Mesenchymal stem cell (in vitro differentiated cells and primary cell): ENCODE measurements around the gene KCNH6.

Source experiments
- DNase-seq: peaks from one replicate; pipeline ENCODE4 v3.0.0-alpha.2; 2013
- H2AFZ ChIP-seq: one replicate; pipeline ENCODE4 v1.6.1; 2013; ENCODE audit warnings: low read depth, mild to moderate bottlenecking, control low read depth, inconsistent platforms, low read length, moderate library complexity
- H2AK5ac ChIP-seq: 2 replicates; pipeline ENCODE4 v1.6.1; 2013; ENCODE audit warnings: low read length, moderate library complexity, mild to moderate bottlenecking, inconsistent platforms; ENCODE audit not compliant: severe bottlenecking
- H2BK120ac ChIP-seq: one replicate; pipeline ENCODE4 v1.6.1; 2013; ENCODE audit warnings: low read depth, mild to moderate bottlenecking, inconsistent platforms, low read length, moderate library complexity
- H2BK12ac ChIP-seq, 2 experiments: one replicate each; pipeline ENCODE4 v1.6.1; 2013; ENCODE audit warnings: inconsistent platforms in 2 of 2, low read length in 2 of 2, mild to moderate bottlenecking in 2 of 2, moderate library complexity in 2 of 2, control low read depth in 1 of 2
- H2BK15ac ChIP-seq: one replicate; pipeline ENCODE4 v1.6.1; 2013; ENCODE audit warnings: mild to moderate bottlenecking, low read depth, inconsistent platforms; ENCODE audit not compliant: poor library complexity, severe bottlenecking
- H2BK5ac ChIP-seq: 2 replicates; pipeline ENCODE4 v1.6.1; 2013; ENCODE audit warnings: low read depth, mild to moderate bottlenecking, low read length, control low read depth, inconsistent platforms; ENCODE audit not compliant: poor library complexity, severe bottlenecking
- H3K14ac ChIP-seq, 2 experiments: one replicate each; pipeline ENCODE4 v1.6.1; 2013; ENCODE audit warnings: inconsistent platforms in 2 of 2, low read length in 2 of 2, control low read depth in 1 of 2, mild to moderate bottlenecking in 1 of 2, moderate library complexity in 1 of 2
- H3K18ac ChIP-seq, 2 experiments: one replicate each; pipeline ENCODE4 v1.6.1; 2013; ENCODE audit warnings: inconsistent platforms in 2 of 2, low read length in 2 of 2, control low read depth in 1 of 2, low read depth in 1 of 2, mild to moderate bottlenecking in 1 of 2
- H3K23ac ChIP-seq, 2 experiments: one replicate each; pipeline ENCODE4 v1.6.1; 2013; ENCODE audit warnings: inconsistent platforms in 2 of 2, low read length in 2 of 2, mild to moderate bottlenecking in 2 of 2, moderate library complexity in 2 of 2, control low read depth in 1 of 2
- H3K27ac ChIP-seq: 2 replicates; pipeline ENCODE4 v1.5.1; 2013; ENCODE audit warnings: mild to moderate bottlenecking, moderate library complexity, low read length, control low read depth, inconsistent platforms; ENCODE audit not compliant: poor library complexity, severe bottlenecking
- H3K27me3 ChIP-seq, 2 experiments: 2 replicates each; pipeline versions ENCODE4 v1.6.1 to v1.7.0; 2013; ENCODE audit warnings: low read length in 2 of 2, mild to moderate bottlenecking in 2 of 2, moderate library complexity in 2 of 2, control low read depth in 1 of 2, inconsistent platforms in 1 of 2; ENCODE audit not compliant: control insufficient read depth in 1 of 2, insufficient read depth in 1 of 2
- H3K36me3 ChIP-seq, 2 experiments: 2 replicates each; pipeline versions ENCODE4 v1.6.1 to v1.7.0; 2013; ENCODE audit warnings: low read length in 2 of 2, control low read depth in 1 of 2, inconsistent platforms in 1 of 2, low read depth in 1 of 2, mild to moderate bottlenecking in 1 of 2; ENCODE audit not compliant: insufficient read depth in 2 of 2, control insufficient read depth in 1 of 2
- H3K4ac ChIP-seq, 2 experiments: one replicate each; pipeline ENCODE4 v1.6.1; 2013; ENCODE audit warnings: inconsistent platforms in 2 of 2, low read length in 2 of 2, mild to moderate bottlenecking in 2 of 2, moderate library complexity in 2 of 2, control low read depth in 1 of 2, low read depth in 1 of 2
- H3K4me1 ChIP-seq: 2 replicates; pipeline ENCODE4 v1.6.1; 2013; ENCODE audit warnings: low read depth, low read length, control low read depth; ENCODE audit not compliant: control insufficient read depth, insufficient read depth
- H3K4me2 ChIP-seq: 2 replicates; pipeline ENCODE4 v1.6.1; 2013; ENCODE audit warnings: low read length, mild to moderate bottlenecking, inconsistent platforms; ENCODE audit not compliant: poor library complexity, severe bottlenecking
- H3K4me3 ChIP-seq, 2 experiments: 2 replicates each; pipeline versions ENCODE4 v1.5.1 to v1.7.0; 2013; ENCODE audit warnings: low read length in 2 of 2, mild to moderate bottlenecking in 2 of 2, control low read depth in 1 of 2, low read depth in 1 of 2; ENCODE audit not compliant: insufficient read depth in 1 of 2
- H3K79me1 ChIP-seq: replicated peaks from 2 replicates; pipeline ENCODE4 v1.6.1; 2013; ENCODE audit warnings: mild to moderate bottlenecking, control low read depth, low read length, inconsistent platforms; ENCODE audit not compliant: poor library complexity, severe bottlenecking
- H3K9ac ChIP-seq: 2 replicates; pipeline ENCODE4 v1.7.0; 2013; ENCODE audit warnings: mild to moderate bottlenecking, low read length, moderate library complexity
- H3K9me3 ChIP-seq: 2 replicates; pipeline ENCODE4 v1.7.0; 2013; ENCODE audit warnings: mild to moderate bottlenecking, low read length; ENCODE audit not compliant: control insufficient read depth
- H4K8ac ChIP-seq: one replicate; pipeline ENCODE4 v1.6.1; 2013; ENCODE audit warnings: inconsistent platforms, mild to moderate bottlenecking, low read length, moderate library complexity
- H4K91ac ChIP-seq: one replicate; pipeline ENCODE4 v1.6.1; 2013; ENCODE audit warnings: mild to moderate bottlenecking, low read length, inconsistent platforms
- WGBS: methylation state at CpG from one replicate; pipeline ENCODE4 v1.1.7; 2013; ENCODE audit warnings: mixed read lengths; 5-methylcytosine and 5-hydroxymethylcytosine counted together

KCNH6 gene

GRCh38 chr17:63530557-63531021 lies 7.4 kb downstream of the KCNH6 start:
- Histone ChIP-seq H3K4me2 (no peak overlapping the region), H3K23ac (no peak overlapping the region), H2AK5ac (no peak overlapping the region), H2BK15ac (peak overlapping the region; percentile 12), H3K9ac (no peak overlapping the region), H3K4me1 (no peaks in the 10 kb centered on the region), H3K27me3 (peaks cover 32 to 62% of the 10 kb centered on the region in 2 experiments), H3K14ac (no peak overlapping the region), H3K9me3 (no peaks in the 10 kb centered on the region), H2BK5ac (no peak overlapping the region), H4K8ac (no peak overlapping the region), H3K18ac (no peak overlapping the region), H3K79me1 (no peaks in the 10 kb centered on the region), H3K4ac (no peak overlapping the region), H4K91ac (no peak overlapping the region), H3K36me3 (no peaks in the 10 kb centered on the region), H3K27ac (no peak overlapping the region), H2BK12ac (no peak overlapping the region), H3K4me3 (no peak overlapping the region), H2AFZ (no peak overlapping the region), H2BK120ac (no peak overlapping the region)
- DNase-seq, result no peak
- whole genome bisulfite sequencing, result 81% methylated on average over 3 of the region's 3 CpGs

- Histone ChIP-seq H2AFZ (no peak overlapping the region), H3K27ac (no peak overlapping the region), H3K4ac (no peak overlapping the region), H4K91ac (no peak overlapping the region), H3K9me3 (no peaks in the 10 kb centered on the region), H3K9ac (no peak overlapping the region), H4K8ac (no peak overlapping the region), H3K23ac (no peak overlapping the region), H3K4me2 (no peak overlapping the region), H3K36me3 (no peaks in the 10 kb centered on the region), H2BK15ac (peak overlapping the region; percentile 12), H3K4me1 (no peaks in the 10 kb centered on the region), H2AK5ac (no peak overlapping the region), H3K18ac (no peak overlapping the region), H2BK12ac (no peak overlapping the region), H3K14ac (no peak overlapping the region), H3K79me1 (no peaks in the 10 kb centered on the region), H2BK120ac (no peak overlapping the region), H2BK5ac (no peak overlapping the region), H3K4me3 (no peak overlapping the region), H3K27me3 (peaks cover 27 to 55% of the 10 kb centered on the region in 2 experiments)
- 83% methylated on average over 10 of the region's 10 CpGs for WGBS
- DNase-seq, result no peak
Measured at GRCh38 chr17:63531022-63531965, 8.1 kb downstream of the KCNH6 start.

- no peak overlapping the region for H3K23ac ChIP-seq
- no peak overlapping the region for H3K9ac ChIP-seq
- no peak overlapping the region for H2BK5ac ChIP-seq
- no peak for DNase-seq
- no peak overlapping the region for H3K18ac ChIP-seq
- no peak overlapping the region for H4K91ac ChIP-seq
- H2AK5ac ChIP-seq, result no peak overlapping the region
- no peak overlapping the region for H3K4me3 ChIP-seq
- no peak overlapping the region for H2AFZ ChIP-seq
- no peak overlapping the region for H3K4ac ChIP-seq
- no peak overlapping the region for H4K8ac ChIP-seq
- no peaks in the 10 kb centered on the region for H3K79me1 ChIP-seq
- H2BK12ac ChIP-seq, result no peak overlapping the region
- no peaks in the 10 kb centered on the region for H3K36me3 ChIP-seq
- no peak overlapping the region for H2BK15ac ChIP-seq
- H3K27ac ChIP-seq, result no peak overlapping the region
- H3K4me1 ChIP-seq, result peaks cover 3% of the 10 kb centered on the region
- H3K27me3 ChIP-seq, result peaks cover 7 to 50% of the 10 kb centered on the region in 2 experiments
- no peaks in the 10 kb centered on the region for H3K9me3 ChIP-seq
- no peak overlapping the region for H3K14ac ChIP-seq
- H2BK120ac ChIP-seq, result no peak overlapping the region
- no peak overlapping the region for H3K4me2 ChIP-seq
- 90% methylated on average over 20 of the region's 20 CpGs for WGBS
Measured at GRCh38 chr17:63533433-63534077, 10.4 kb downstream of the KCNH6 start.

- Histone ChIP-seq H2AFZ (no peak overlapping the region), H3K9ac (no peak overlapping the region), H3K4ac (no peak overlapping the region), H3K18ac (no peak overlapping the region), H2BK120ac (no peak overlapping the region), H3K4me2 (no peak overlapping the region), H2BK15ac (no peak overlapping the region), H2AK5ac (no peak overlapping the region), H3K36me3 (no peaks in the 10 kb centered on the region), H3K27me3 (peaks cover 13 to 56% of the 10 kb centered on the region in 2 experiments), H3K27ac (no peak overlapping the region), H4K8ac (no peak overlapping the region), H3K4me3 (no peak overlapping the region), H3K9me3 (no peaks in the 10 kb centered on the region), H3K79me1 (no peaks in the 10 kb centered on the region), H2BK5ac (no peak overlapping the region), H3K23ac (no peak overlapping the region), H2BK12ac (no peak overlapping the region), H3K4me1 (peaks cover 3% of the 10 kb centered on the region), H3K14ac (no peak overlapping the region), H4K91ac (no peak overlapping the region)
- DNase-seq, result no peak
- WGBS, result 92% methylated on average over 17 of the region's 17 CpGs
Measured at GRCh38 chr17:63534078-63534570, 11.0 kb downstream of the KCNH6 start.
